Midbrain (tissue), 1 donor: Measurements from ENCODE around the gene CDK19.

Experiments used
- DNase-seq: peaks from one replicate; lab custom pipeline; 2025; lab: John Stamatoyannopoulos, UW

Gene CDK19

GRCh38 chr6:110660066-110660655, 155.1 kb downstream of the CDK19 start:
- no peak for DNase-seq

GRCh38 chr6:110658631-110659211, 156.5 kb downstream of the CDK19 start:
- no peak for DNase-seq

GRCh38 chr6:110656492-110656891, 158.8 kb downstream of the CDK19 start:
- peak; percentile 52 for DNase-seq

- DNase-seq, result no peak
Measured at GRCh38 chr6:110655821-110656220, 159.4 kb downstream of the CDK19 start.

- no peak for DNase-seq
Measured at GRCh38 chr6:110654096-110654820, 161.0 kb downstream of the CDK19 start.

GRCh38 chr6:110653381-110653780, 161.9 kb downstream of the CDK19 start:
- DNase-seq, result peak; percentile 36

- no peak for DNase-seq
Measured at GRCh38 chr6:110652520-110652919, 162.7 kb downstream of the CDK19 start.

- DNase-seq, result no peak
Measured at GRCh38 chr6:110650755-110651154, 164.5 kb downstream of the CDK19 start.

- DNase-seq, result no peak
Measured at GRCh38 chr6:110649704-110650103, 165.6 kb downstream of the CDK19 start.

- no peak for DNase-seq
Measured at GRCh38 chr6:110646951-110647910, 168.0 kb downstream of the CDK19 start.

GRCh38 chr6:110646419-110646698, 168.9 kb downstream of the CDK19 start:
- DNase-seq, result no peak

GRCh38 chr6:110645685-110646418, 169.4 kb downstream of the CDK19 start:
- no peak for DNase-seq

- DNase-seq, result no peak
Measured at GRCh38 chr6:110643175-110643574, 172.1 kb downstream of the CDK19 start.

- DNase-seq, result no peak
Measured at GRCh38 chr6:110642711-110643110, 172.6 kb downstream of the CDK19 start.

- no peak for DNase-seq
Measured at GRCh38 chr6:110636781-110637180, 178.5 kb downstream of the CDK19 start.

- DNase-seq, result no peak
Measured at GRCh38 chr6:110635096-110635495, 180.2 kb downstream of the CDK19 start.

GRCh38 chr6:110633731-110634213, 181.5 kb downstream of the CDK19 start:
- no peak for DNase-seq

- DNase-seq, result no peak
Measured at GRCh38 chr6:110629153-110629552, 186.1 kb downstream of the CDK19 start.

- DNase-seq, result no peak
Measured at GRCh38 chr6:110628330-110628729, 186.9 kb downstream of the CDK19 start.

GRCh38 chr6:110626442-110626841, 188.8 kb downstream of the CDK19 start:
- no peak for DNase-seq

GRCh38 chr6:110625883-110626282, 189.4 kb downstream of the CDK19 start:
- DNase-seq, result no peak
